ENCODE measurements around the gene PLEKHA7.

DNA sequence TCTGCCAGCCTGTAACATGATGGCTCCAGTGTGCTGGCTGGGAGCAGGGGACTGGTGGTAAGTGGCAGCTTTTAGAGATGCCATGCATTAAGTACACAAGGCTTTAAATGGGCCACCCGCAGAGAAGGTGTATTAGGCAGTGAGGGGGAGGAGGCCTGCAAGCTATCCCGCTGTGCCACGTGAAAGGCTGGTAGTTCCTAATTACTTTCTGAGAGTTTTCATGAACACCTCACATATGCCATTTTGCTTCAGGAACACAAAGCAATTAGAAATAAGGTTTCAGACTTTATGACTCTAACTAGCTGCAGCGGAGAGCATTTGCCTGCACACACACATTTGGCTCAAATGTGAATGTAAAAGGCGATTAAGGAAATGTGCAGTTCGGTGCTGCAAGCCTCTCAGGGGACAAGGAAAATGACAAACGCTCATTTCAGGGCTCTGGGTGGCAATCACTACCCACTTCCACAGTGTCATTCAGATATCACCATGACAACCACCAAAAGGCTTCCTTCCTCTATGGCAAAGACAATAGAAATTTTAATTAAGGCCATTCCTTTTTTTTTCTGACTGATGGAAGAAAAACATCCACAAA lies 116.6 kb downstream of the PLEKHA7 start:
- TF ChIP-seq, protein P1, sequence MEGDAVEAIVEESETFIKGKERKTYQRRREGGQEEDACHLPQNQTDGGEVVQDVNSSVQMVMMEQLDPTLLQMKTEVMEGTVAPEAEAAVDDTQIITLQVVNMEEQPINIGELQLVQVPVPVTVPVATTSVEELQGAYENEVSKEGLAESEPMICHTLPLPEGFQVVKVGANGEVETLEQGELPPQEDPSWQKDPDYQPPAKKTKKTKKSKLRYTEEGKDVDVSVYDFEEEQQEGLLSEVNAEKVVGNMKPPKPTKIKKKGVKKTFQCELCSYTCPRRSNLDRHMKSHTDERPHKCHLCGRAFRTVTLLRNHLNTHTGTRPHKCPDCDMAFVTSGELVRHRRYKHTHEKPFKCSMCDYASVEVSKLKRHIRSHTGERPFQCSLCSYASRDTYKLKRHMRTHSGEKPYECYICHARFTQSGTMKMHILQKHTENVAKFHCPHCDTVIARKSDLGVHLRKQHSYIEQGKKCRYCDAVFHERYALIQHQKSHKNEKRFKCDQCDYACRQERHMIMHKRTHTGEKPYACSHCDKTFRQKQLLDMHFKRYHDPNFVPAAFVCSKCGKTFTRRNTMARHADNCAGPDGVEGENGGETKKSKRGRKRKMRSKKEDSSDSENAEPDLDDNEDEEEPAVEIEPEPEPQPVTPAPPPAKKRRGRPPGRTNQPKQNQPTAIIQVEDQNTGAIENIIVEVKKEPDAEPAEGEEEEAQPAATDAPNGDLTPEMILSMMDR (conservative IDR thresholded peaks at IDR 0.05; ENCODE audit: low read depth, low read length): no peak
- TF ChIP-seq SMC3 (IDR thresholded peaks at IDR 0.05; ENCODE audit: low read depth, low read length): no peak
- no peak for TF ChIP-seq BHLHE40 (IDR thresholded peaks at IDR 0.05; ENCODE audit: low read depth, low read length)
- no peak for TF ChIP-seq RAD21 (IDR thresholded peaks at IDR 0.05; ENCODE audit: low read length)
- TF ChIP-seq POLR2A (IDR thresholded peaks at IDR 0.05; ENCODE audit: low read depth, low read length): no peak
- no peak for TF ChIP-seq CEBPB (IDR thresholded peaks at IDR 0.05; ENCODE audit: low read depth, low read length)
- TF ChIP-seq MXI1 (IDR thresholded peaks at IDR 0.05; ENCODE audit: borderline replicate concordance, low read depth, low read length): no peak
- TF ChIP-seq, protein P2, sequence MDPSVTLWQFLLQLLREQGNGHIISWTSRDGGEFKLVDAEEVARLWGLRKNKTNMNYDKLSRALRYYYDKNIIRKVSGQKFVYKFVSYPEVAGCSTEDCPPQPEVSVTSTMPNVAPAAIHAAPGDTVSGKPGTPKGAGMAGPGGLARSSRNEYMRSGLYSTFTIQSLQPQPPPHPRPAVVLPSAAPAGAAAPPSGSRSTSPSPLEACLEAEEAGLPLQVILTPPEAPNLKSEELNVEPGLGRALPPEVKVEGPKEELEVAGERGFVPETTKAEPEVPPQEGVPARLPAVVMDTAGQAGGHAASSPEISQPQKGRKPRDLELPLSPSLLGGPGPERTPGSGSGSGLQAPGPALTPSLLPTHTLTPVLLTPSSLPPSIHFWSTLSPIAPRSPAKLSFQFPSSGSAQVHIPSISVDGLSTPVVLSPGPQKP (IDR thresholded peaks at IDR 0.05; ENCODE audit: borderline replicate concordance, low read depth, low read length): no peak
- TF ChIP-seq FOS (IDR thresholded peaks at IDR 0.05; ENCODE audit: low read depth, low read length): no peak
